ENCODE results near the gene MAGEA6. TPM values are rescaled to one million over a fixed set of nuclear protein-coding genes. Genes with fewer than 3 reads are reported as not detected.

Gene MAGEA6
- total and polyA plus RNA-seq, 2 experiments from 2014 or later: not detected

DNA sequence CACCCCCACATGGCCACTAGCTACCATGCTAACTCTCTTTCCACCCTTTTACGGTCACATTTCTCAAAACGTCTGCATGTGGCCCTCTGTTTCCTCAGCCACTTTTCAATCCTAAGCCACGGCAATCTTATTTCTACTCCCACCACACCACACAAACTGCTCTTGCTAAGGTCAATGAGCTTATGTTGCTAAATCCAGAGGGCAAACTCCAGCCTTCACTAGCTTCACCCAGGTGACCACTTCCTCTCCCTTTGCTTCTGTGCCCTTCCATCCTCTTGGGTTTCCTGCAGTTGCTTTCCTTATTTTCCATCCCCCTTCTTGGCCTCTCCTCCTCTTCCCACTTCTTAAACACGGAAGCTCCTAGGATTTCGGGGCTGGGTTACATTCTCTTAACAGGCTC, 44.6 kb upstream of the MAGEA6 start:
- Histone ChIP-seq H3K27ac (no peak overlapping the region), H4K20me1 (ENCODE audit: insufficient read depth) (no peaks in the 10 kb centered on the region), H3K4me3 (no peak overlapping the region), H3K4me1 (ENCODE audit: insufficient read depth) (peaks cover 4% of the 10 kb centered on the region; the same call in 1 of the 2 replicates), H3K9me2 (ENCODE audit: insufficient read depth) (no peaks in the 10 kb centered on the region), H3K9me3 (ENCODE audit: low read depth) (no peaks in the 10 kb centered on the region), H3K36me3 (ENCODE audit: low read depth) (no peaks in the 10 kb centered on the region), H3K9ac (no peak overlapping the region), H3K27me3 (replicated peaks; ENCODE audit: insufficient read depth) (no peaks in the 10 kb centered on the region), H3K4me2 (ENCODE audit: unreplicated experiment) (no peak overlapping the region), H2AFZ (no peak overlapping the region), H3K79me2 (ENCODE audit: insufficient read depth) (no peaks in the 10 kb centered on the region), H3F3A (ENCODE audit: insufficient read depth) (0 out of 2 replicates have a peak, but pooled peaks cover 5% of the 10 kb centered on the region)
- whole genome bisulfite sequencing, 2 experiments (ENCODE audit: low coverage in 1 of 2, low lambda C conversion rate in 2 of 2, missing lambda C conversion rate in 2 of 2): 70 to 79% methylated on average over 5 of the region's 5 CpGs
- in situ Hi-C loops (cut with MboI): loop anchor here (25.0 kb wide), 1 partner anchor 1052 kb away; no protein-coding TSS in a partner anchor
- TF ChIP-seq EZH2 (IDR thresholded peaks at IDR 0.05; ENCODE audit: insufficient read depth, poor library complexity, severe bottlenecking) (no peak), EZH2phosphoT487 (IDR thresholded peaks at IDR 0.05; ENCODE audit: insufficient read depth, low read depth) (no peak)
- DNase-seq: no peak

DNA sequence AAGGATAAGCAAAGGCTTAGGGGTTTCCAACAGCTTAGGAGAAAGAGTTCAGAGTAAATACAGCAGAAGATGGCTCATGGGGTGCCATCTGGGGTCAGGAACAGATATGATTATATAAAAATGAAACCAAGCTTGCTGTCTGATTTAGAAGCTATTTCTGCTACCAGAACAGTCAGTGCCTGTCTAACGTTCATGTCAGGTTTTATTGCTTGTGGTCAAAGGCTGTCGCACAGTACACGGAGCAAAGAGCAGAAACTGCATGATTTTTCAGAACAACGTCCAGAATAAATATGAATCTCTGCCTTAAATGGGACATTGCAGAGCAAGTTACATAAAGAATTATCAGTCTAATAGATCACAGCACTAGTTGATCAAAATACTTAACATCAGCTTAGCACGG, 43.7 kb upstream of the MAGEA6 start:
- no peaks in the 10 kb centered on the region for H3K36me3 ChIP-seq (ENCODE audit: low read depth)
- no peaks in the 10 kb centered on the region for H3K79me2 ChIP-seq (ENCODE audit: insufficient read depth)
- no peak overlapping the region for H3K4me3 ChIP-seq
- no peaks in the 10 kb centered on the region for H3K4me1 ChIP-seq (ENCODE audit: insufficient read depth)
- no peak overlapping the region for H3K9ac ChIP-seq
- no peak overlapping the region for H3K4me2 ChIP-seq (ENCODE audit: unreplicated experiment)
- no peak for DNase-seq
- no peak for TF ChIP-seq EZH2 (IDR thresholded peaks at IDR 0.05; ENCODE audit: insufficient read depth, poor library complexity, severe bottlenecking)
- TF ChIP-seq EZH2phosphoT487 (IDR thresholded peaks at IDR 0.05; ENCODE audit: insufficient read depth, low read depth): no peak
- no peaks in the 10 kb centered on the region for H4K20me1 ChIP-seq (ENCODE audit: insufficient read depth)
- H3F3A ChIP-seq (ENCODE audit: insufficient read depth): 0 out of 2 replicates have a peak, but pooled peaks cover 5% of the 10 kb centered on the region
- H3K9me2 ChIP-seq (ENCODE audit: insufficient read depth): no peaks in the 10 kb centered on the region
- WGBS, 2 experiments (ENCODE audit: low coverage in 1 of 2, low lambda C conversion rate in 2 of 2, missing lambda C conversion rate in 2 of 2): 14 to 20% methylated on average over 5 of the region's 5 CpGs
- in situ Hi-C loops (cut with MboI): loop anchor here (25.0 kb wide), 1 partner anchor 1051 kb away; no protein-coding TSS in a partner anchor
- H2AFZ ChIP-seq: no peak overlapping the region
- no peaks in the 10 kb centered on the region for H3K9me3 ChIP-seq (ENCODE audit: low read depth)
- no peaks in the 10 kb centered on the region for H3K27me3 ChIP-seq (replicated peaks; ENCODE audit: insufficient read depth)
- H3K27ac ChIP-seq: no peak overlapping the region

DNA sequence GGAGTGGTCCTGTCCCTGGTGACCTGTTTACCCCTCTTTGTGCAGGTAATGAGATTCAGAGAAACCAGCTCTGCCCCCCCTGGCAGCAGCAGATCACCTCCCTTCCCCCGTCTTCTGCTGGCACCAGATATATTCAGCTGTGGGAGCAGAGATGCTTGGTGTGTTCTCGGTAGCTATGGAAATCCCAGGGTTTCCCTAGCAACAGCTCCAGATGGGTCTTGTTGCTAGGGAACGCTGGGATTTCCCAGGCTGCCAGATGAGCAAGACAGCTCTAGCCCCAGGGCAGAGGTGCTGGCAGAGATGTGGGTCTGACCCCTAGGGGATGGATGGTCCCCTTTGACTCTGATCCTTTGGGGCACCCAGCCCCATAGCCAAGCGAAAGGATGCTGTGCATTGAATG, 40.9 kb upstream of the MAGEA6 start:
- no peaks in the 10 kb centered on the region for H3K36me3 ChIP-seq (ENCODE audit: low read depth)

DNA sequence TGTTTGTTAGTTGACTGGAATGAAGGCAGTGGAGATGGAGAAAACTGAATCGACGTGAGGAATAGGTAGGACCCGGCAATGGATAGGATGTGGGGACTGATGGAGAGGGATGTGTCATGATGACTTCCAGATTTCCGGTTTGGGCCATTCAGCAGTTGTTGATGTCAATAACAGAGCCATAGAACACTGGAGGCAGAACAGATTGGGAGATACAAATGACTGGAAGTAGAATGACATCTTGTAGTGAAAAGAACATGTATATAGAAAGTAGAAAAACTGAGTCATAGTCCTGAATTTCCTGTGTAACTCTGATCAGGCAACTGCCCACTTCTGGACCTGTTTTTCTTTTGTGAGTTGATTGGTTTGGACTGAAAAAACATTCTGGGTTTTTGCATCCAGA, 36.5 kb upstream of the MAGEA6 start:
- Histone ChIP-seq H3K27me3 (replicated peaks; ENCODE audit: insufficient read depth) (no peaks in the 10 kb centered on the region), H3K27ac (no peak overlapping the region), H3K9ac (no peak overlapping the region), H3K36me3 (ENCODE audit: low read depth) (no peaks in the 10 kb centered on the region), H3K4me1 (ENCODE audit: insufficient read depth) (no peaks in the 10 kb centered on the region), H3K4me2 (ENCODE audit: unreplicated experiment) (no peak overlapping the region), H3K9me3 (ENCODE audit: low read depth) (no peaks in the 10 kb centered on the region), H2AFZ (no peak overlapping the region), H3K9me2 (ENCODE audit: insufficient read depth) (no peaks in the 10 kb centered on the region), H3F3A (ENCODE audit: insufficient read depth) (no peaks in the 10 kb centered on the region), H3K4me3 (no peak overlapping the region), H3K79me2 (ENCODE audit: insufficient read depth) (no peaks in the 10 kb centered on the region), H4K20me1 (ENCODE audit: insufficient read depth) (no peaks in the 10 kb centered on the region)
- DNase-seq: peak; percentile 7
- in situ Hi-C loops (cut with MboI): loop anchor here (25.0 kb wide), 1 partner anchor 1044 kb away; no protein-coding TSS in a partner anchor
- TF ChIP-seq EZH2 (IDR thresholded peaks at IDR 0.05; ENCODE audit: insufficient read depth, poor library complexity, severe bottlenecking): no peak
- no peak for TF ChIP-seq EZH2phosphoT487 (IDR thresholded peaks at IDR 0.05; ENCODE audit: insufficient read depth, low read depth)
- 2 to 6% methylated on average over 4 of the region's 4 CpGs for WGBS, 2 experiments (ENCODE audit: low coverage in 1 of 2, low lambda C conversion rate in 2 of 2, missing lambda C conversion rate in 2 of 2)

More for the DNA sequence above, 40.9 kb upstream of the MAGEA6 start:
- in situ Hi-C loops (cut with MboI): loop anchor here (25.0 kb wide), 1 partner anchor 1048 kb away; no protein-coding TSS in a partner anchor
- no peaks in the 10 kb centered on the region for H3K4me1 ChIP-seq (ENCODE audit: insufficient read depth)
- H3K27ac ChIP-seq: no peak overlapping the region
- H3K9ac ChIP-seq: no peak overlapping the region
- no peaks in the 10 kb centered on the region for H3K79me2 ChIP-seq (ENCODE audit: insufficient read depth)
- no peak overlapping the region for H3K4me3 ChIP-seq
- no peaks in the 10 kb centered on the region for H3F3A ChIP-seq (ENCODE audit: insufficient read depth)
- TF ChIP-seq EZH2phosphoT487 (IDR thresholded peaks at IDR 0.05; ENCODE audit: insufficient read depth, low read depth) (no peak), EZH2 (IDR thresholded peaks at IDR 0.05; ENCODE audit: insufficient read depth, poor library complexity, severe bottlenecking) (no peak)
- no peak overlapping the region for H3K4me2 ChIP-seq (ENCODE audit: unreplicated experiment)
- no peaks in the 10 kb centered on the region for H3K27me3 ChIP-seq (replicated peaks; ENCODE audit: insufficient read depth)
- H2AFZ ChIP-seq: no peak overlapping the region
- no peaks in the 10 kb centered on the region for H3K9me3 ChIP-seq (ENCODE audit: low read depth)
- no peaks in the 10 kb centered on the region for H4K20me1 ChIP-seq (ENCODE audit: insufficient read depth)
- DNase-seq: peak; percentile 4
- H3K9me2 ChIP-seq (ENCODE audit: insufficient read depth): no peaks in the 10 kb centered on the region
- WGBS, 2 experiments (ENCODE audit: low coverage in 1 of 2, low lambda C conversion rate in 2 of 2, missing lambda C conversion rate in 2 of 2): 26 to 30% methylated on average over 4 of the region's 4 CpGs

All from GM23248 (cell line).